HG03060 (cell line): Measurements from ENCODE around the gene C12orf57.
A peak's percentile ranks its signal among the peaks of the same experiment; 100 is the strongest.

Experiments
- ATAC-seq: cut with Tn5 transposase; IDR thresholded peaks from one replicate; pipeline ENCODE4 v1.9.1; 2021; ENCODE audit warnings: low read depth, moderate number of reproducible peaks; ENCODE audit not compliant: unreplicated experiment

Gene C12orf57

GRCh38 chr12:6936636-6937480, 7.0 kb upstream of the C12orf57 start:
- ATAC-seq: no peak

GRCh38 chr12:6937481-6938352, 6.1 kb upstream of the C12orf57 start:
- ATAC-seq: peak; percentile 84

GRCh38 chr12:6938353-6939190, 5.2 kb upstream of the C12orf57 start:
- no peak for ATAC-seq

- ATAC-seq: no peak
These were observed 4.7 kb upstream of the C12orf57 start for GRCh38 chr12:6939191-6939540.

- ATAC-seq: no peak
These were observed 2.6 kb upstream of the C12orf57 start for GRCh38 chr12:6941267-6941666.

GRCh38 chr12:6941782-6942181, 2.0 kb upstream of the C12orf57 start:
- ATAC-seq: no peak

- ATAC-seq: no peak
These were observed 1.5 kb upstream of the C12orf57 start for GRCh38 chr12:6942331-6942665.

- ATAC-seq: no peak
These were observed 467 bp upstream of the C12orf57 start for GRCh38 chr12:6943389-6943721.

GRCh38 chr12:6944381-6945186, 762 bp downstream of the C12orf57 start:
- ATAC-seq: no peak

- no peak for ATAC-seq
These were observed 1.8 kb downstream of the C12orf57 start for GRCh38 chr12:6945613-6946012.

GRCh38 chr12:6946033-6946919, 2.5 kb downstream of the C12orf57 start:
- no peak for ATAC-seq

- ATAC-seq: no peak
These were observed 3.1 kb downstream of the C12orf57 start for GRCh38 chr12:6946920-6947374.

GRCh38 chr12:6947615-6948014, 3.8 kb downstream of the C12orf57 start:
- no peak for ATAC-seq

- no peak for ATAC-seq
These were observed 5.2 kb downstream of the C12orf57 start for GRCh38 chr12:6948873-6949594.

- ATAC-seq: no peak
These were observed 6.6 kb downstream of the C12orf57 start for GRCh38 chr12:6950401-6950801.

- ATAC-seq: no peak
These were observed 7.2 kb downstream of the C12orf57 start, which contains the start of gene PTPN6 for GRCh38 chr12:6950811-6951540. PTPN6 (plus strand) TSS chr12:6951356; CDS start chr12:6951513, 157 bp downstream.

GRCh38 chr12:6951551-6952120, 7.8 kb downstream of the C12orf57 start:
- ATAC-seq: no peak
